Upper lobe of right lung (tissue), 1 donor: Measurements from ENCODE around the gene RPS4Y1. TPM values are rescaled to one million over a fixed set of nuclear protein-coding genes. Genes with fewer than 3 reads are reported as not detected.
A peak's percentile ranks its signal among the peaks of the same experiment; 100 is the strongest.

Experiments used
- ATAC-seq: fragments of 200-7000 bp; cut with Tn5 transposase; one replicate; pipeline ENCODE4 v1.9.1; 2020; ENCODE audit warnings: mild to moderate bottlenecking, moderate library complexity
- DNase-seq: peaks from one replicate; pipeline ENCODE4 v3.0.0-alpha.2; 2020
- H3K27ac ChIP-seq: fragments of 200-600 bp; one replicate; pipeline ENCODE4 v1.8.0; 2022
- H3K27me3 ChIP-seq: fragments of 200-600 bp; one replicate; pipeline ENCODE4 v1.8.0; 2022; ENCODE audit warnings: mild to moderate bottlenecking
- H3K36me3 ChIP-seq: fragments of 200-600 bp; one replicate; pipeline ENCODE4 v1.8.0; 2022
- H3K4me1 ChIP-seq: fragments of 200-600 bp; one replicate; pipeline ENCODE4 v1.8.0; 2022
- H3K4me3 ChIP-seq: fragments of 200-600 bp; one replicate; pipeline ENCODE4 v1.8.0; 2022; ENCODE audit warnings: mild to moderate bottlenecking
- H3K9me3 ChIP-seq: fragments of 200-600 bp; one replicate; pipeline ENCODE4 v1.8.0; 2022
- CTCF ChIP-seq: fragments of 200-600 bp; IDR thresholded peaks from one replicate; pipeline ENCODE4 v1.8.0; 2022; ENCODE audit warnings: antibody characterized with exemption
- intact Hi-C: fragments of 100-400 bp; cut with DNase I; formaldehyde crosslinking; loops from one replicate; pipeline ENCODE4 v1.11.0; 2022
- total RNA-seq: library from RNA; stranded (reverse); fragmentation: NEBNext Ultra II Directional; extraction: Animal tissue kit (Norgen Biotek cat#: 25700); gene quantifications from one replicate; pipeline ENCODE4 v1.2.1, GENCODE V29; 2021
- donor health status: DM: no; HTN: yes; CAD: no; lungs with severe emphysema.

Gene RPS4Y1
- total RNA-seq, 1 donor from 2014 or later: 262 TPM

DNA sequence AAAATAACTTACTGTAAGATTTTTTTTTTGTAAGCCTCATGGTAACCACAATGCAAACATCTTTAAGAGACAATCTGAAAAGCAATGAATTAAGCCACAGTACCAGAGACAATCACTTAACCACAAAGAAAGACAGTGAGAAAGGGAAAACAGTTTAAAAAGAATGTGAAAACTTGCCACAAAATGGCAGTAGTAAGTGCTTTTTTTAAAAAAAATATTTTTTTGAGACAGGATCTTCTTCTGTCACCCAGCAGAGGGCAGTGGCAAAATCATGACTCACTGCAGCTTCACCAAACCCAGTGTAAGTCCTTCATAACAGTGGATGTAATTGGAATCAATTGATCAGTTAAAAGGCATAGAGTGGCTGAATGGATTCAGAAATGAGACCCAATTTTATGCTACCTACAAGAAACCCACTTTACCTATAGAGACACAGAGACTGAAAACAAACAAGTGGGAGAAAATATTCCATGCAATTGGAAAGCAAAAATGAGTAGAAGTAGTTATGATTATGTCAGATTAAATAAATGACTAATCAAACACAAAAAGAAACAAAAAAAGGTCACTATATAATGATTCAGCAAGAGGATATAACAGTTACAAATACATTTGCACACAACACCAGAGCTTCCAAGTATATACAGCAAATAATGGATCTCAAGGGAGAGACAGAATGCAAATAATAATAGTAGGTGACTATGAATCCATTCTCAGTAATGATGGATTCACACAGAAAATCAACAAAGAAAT lies 71.8 kb downstream of the RPS4Y1 start:
- no peak overlapping the region for H3K4me3 ChIP-seq
- intact Hi-C loops: no loop called here
- no peaks in the 10 kb centered on the region for H3K27me3 ChIP-seq
- H3K27ac ChIP-seq: no peak overlapping the region
- peak; percentile 36 for TF ChIP-seq CTCF
- H3K4me1 ChIP-seq: no peaks in the 10 kb centered on the region
- no peak for ATAC-seq
- no peaks in the 10 kb centered on the region for H3K9me3 ChIP-seq
- DNase-seq: no peak
- H3K36me3 ChIP-seq: no peaks in the 10 kb centered on the region

Other genes with a start within 250 kb of the RPS4Y1 start
- gene SRY, start 53.9 kb upstream of the RPS4Y1 start, total RNA-seq: not detected
- gene ZFY, start 93.8 kb downstream of the RPS4Y1 start, total RNA-seq: 17.1 TPM